ENCODE results near the gene GLB1L.
"Not testable (repeated sequence)": the region's sequence is repeated elsewhere in the genome, so short reads cannot be mapped to it uniquely, and the experiment has no call there.

Gene GLB1L

DNA sequence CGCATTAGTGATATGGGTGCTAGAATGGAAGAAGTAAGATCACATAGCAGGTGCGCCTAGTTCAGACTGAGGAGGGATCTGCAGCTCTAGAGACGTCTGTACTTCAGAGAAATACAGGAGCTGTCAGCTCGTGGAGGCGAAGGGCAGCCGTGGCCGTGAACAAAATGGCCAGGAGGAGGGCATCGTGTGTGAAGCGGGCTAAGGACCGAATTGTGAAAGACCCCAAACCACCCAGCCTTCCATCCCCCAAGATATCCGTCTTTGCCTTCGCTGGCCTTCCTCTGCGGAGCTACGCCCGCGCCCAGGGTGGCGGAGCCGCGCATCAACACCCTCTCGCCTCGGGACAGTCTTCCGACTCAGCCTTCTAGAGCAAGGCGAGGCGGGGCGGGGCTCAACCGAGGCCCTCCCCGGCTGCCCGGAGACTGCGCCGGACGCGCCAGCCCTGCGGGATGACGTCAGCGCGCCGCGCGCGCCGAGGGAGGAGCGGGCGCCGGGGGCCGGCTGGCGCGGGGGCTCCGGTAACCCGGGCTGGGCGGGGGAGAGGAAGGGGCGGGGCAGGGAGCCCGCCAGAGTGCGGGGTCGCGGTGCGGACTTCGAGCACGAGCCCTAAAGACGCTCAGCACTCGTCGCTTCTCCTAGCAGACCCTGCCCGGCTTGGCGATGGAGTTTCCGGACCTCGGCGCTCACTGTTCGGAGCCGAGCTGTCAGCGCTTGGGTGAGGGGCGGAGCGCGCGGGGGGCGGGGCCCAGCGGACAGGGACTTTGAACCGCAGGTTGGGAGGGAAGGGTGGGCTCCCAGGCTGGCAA is 38.7 kb downstream of the GLB1L start, which contains the start of gene ZFAND2B:
Gene ZFAND2B, plus strand, starts transcription at position 455 of the 806 bp plus-strand sequence. Its CDS starts 206 bp downstream, at position 661.
- peak; percentile 83 for DNase-seq (ENCODE audit: low read depth)

DNA sequence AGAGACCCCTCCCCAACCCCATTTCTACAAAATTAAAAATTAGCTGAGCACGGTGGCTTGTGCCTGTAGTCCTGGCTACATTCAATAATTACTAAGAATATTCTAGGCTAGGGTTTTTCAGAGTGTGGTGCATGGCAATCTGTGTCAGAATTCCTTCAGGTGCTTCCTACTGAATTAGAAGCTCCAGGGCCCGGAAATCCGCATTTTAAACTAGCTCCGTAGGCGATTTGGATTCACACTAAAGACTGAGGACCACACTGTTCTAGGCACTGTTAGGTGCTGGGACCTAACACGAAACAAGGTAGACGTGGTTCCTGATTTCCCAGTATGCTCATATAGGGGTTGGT is 39.3 kb downstream of the GLB1L start:
- no peak for DNase-seq (ENCODE audit: low read depth)

DNA sequence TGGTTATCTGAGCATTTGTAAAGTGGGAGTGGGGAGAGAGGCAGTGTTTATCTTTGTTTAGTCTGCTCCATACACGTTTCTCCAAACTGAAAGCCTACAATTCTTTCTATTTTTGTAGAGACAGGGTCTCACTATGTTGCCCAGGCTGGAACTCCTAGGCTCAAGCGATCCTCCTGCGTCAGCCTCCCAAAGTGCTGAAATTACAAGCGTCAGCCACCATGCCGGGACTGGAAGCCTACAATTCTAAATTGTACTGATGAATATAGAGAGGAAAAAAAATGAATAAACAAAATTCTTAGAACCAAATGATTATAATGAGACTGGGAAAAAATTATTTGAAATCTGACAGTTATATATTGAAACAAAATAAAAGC is 40.1 kb downstream of the GLB1L start:
- DNase-seq (ENCODE audit: low read depth) = no peak

DNA sequence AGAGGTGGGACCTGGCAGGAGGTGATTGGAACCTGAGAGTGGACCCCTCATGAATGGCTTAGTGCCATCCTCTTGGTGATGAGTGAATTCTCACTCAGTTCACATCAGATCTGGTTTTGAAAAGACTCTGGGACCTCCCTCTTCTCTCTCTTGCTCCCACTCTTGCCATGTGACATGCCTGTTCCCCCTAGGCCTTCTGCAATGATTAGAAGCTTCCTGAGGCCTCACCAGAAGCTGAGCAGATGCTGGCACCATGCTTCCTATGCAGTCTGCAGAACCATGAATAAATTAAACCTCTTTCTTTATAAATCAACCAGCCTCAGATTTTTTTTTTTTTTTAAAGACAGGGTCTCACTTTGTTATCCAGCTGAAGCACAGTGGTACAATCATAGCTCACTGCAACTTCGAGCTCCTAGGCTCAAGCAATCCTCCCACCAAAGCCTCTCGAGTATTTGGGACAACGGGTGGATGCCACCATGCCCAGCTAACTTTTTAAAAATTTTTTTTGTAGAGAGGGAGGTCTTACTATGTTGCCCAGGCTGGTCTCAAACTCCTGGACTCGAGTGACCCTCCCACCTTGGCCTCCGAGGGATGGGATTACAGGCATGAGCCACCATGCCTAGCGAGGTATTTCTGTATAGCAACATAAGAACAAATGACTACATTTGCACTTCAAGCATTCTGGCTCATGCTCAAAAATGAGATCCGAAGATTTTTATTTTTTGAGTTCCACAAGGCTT is 40.6 kb downstream of the GLB1L start:
- DNase-seq (ENCODE audit: low read depth) = no peak

DNA sequence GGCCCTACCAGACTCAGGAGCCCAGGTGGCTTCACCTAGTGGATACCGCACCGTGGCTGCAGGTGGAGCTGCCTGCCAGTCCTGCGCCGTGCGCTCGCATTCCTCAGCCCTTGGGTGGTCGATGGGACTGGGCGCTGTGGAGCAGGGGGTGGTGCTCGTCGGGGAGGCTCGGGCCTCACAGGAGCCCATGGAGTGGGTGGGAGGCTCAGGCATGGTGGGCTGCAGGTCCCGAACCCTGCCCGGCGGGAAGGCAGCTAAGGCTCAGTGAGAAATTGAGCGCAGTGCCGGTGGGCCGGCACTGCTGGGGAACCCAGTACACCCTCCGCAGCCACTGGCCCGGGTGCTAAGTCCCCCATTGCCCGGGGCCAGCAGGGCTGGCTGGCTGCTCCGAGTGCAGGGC is 43.9 kb downstream of the GLB1L start:
- not testable (repeated sequence) for DNase-seq (ENCODE audit: low read depth)

DNA sequence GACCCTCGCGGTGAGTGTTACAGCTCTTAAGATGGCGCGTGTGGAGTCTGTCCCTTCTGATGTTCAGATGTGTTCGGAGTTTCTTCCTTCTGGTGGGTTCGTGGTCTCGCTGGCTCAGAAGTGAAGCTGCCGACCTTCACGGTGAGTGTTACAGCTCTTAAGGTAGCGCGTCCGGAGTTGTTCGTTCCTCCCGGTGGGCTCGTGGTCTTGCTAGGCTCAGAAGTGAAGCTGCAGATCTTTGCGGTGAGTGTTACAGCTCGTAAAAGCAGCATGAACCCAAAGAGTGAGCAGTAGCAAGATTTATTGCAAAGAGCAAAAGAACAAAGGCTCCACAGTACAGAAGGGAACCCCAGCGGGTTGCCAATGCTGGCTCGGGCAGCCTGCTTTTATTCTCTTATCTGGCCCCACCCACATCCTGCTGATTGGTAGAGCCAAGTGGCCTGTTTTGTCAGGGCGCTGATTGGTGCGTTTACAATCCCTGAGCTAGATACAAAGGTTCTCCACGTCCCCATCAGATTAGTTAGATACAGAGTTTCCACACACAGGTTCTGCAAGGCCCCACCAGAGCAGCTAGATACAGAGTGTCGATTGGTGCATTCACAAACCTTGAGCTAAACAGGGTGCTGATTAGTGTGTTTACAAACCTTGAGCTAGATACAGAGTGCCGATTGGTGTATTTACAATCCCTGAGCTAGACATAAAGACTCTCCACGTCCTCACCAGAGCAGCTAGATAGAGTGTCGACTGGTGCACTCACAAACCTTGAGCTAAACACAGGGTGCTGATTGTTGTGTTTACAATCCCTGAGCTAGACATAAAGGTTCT is 44.5 kb downstream of the GLB1L start:
- not testable (repeated sequence) for DNase-seq (ENCODE audit: low read depth)

DNA sequence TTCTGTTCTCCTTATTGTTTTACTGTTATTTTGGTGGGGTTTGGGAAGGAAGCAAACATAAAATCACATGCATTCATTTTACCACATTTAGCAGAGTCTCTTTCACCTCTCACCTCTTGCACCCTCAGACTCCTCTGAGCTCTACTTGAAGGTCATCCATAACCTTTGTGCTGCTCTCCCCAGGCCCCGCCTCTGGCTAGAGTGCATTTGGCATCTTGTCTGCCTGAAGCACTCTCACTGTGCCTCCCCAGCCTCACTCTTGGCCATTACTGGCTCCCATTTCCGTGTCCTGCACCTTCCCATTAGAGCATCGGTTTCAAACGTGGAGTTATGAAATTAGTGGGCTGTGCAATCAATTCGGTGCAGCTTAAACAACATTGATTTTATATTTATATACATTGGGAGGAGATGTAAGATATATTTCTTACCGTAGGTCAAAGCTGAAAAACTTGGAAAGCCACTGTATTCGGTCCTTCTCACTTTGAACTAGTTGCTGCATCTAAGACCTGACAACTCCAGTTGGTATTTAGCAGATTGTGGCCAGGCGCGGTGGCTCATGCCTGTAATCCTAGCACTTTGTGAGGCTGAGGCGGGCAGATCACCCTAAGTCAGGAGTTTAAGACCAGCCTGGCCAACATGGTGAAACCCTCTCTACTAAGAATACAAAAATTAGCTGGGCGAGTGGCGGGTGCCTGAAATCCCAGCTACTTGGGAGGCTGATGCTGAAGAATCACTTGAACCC is 45.6 kb downstream of the GLB1L start:
- DNase-seq (ENCODE audit: low read depth) = no peak

DNA sequence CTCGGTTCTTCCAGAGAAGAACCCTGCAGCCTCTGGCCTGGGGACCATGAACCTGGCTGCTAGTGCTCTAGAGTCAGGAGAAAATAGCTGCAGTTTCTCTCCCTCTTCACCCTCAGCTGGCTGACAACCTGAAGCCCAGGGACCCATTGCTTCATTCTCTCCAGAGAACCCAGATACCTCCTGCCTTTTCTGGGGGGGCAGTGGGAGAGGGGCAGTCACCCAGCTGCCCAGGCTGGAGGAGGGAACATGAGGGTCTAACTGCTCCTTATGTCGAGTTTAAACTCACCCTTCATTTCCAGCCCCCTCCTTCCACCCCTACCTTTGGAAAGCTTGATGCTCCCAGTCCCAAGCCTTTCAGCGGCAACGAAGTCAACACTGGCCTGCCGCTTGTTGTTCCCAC is 46.3 kb downstream of the GLB1L start:
- DNase-seq (ENCODE audit: low read depth) = no peak

DNA sequence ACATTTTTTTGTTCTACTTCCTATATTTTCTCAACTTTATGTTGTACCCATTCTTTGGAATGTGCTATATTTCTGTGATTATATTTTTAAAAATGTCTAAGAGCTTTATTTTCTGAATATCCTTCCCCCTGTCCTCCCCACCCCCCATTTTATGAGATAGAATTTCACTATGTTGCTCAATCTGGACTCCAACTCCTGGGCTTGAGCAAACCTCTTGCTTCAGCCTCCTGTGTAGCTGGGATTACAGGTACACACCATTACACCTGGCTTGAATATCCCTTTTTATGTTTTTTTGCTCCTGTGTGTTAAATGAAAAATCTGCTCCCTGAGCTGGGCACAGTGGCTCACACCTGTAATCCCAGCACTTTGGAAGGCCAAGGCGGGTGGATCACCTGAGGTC is 47.9 kb downstream of the GLB1L start:
- DNase-seq (ENCODE audit: low read depth) = no peak

DNA sequence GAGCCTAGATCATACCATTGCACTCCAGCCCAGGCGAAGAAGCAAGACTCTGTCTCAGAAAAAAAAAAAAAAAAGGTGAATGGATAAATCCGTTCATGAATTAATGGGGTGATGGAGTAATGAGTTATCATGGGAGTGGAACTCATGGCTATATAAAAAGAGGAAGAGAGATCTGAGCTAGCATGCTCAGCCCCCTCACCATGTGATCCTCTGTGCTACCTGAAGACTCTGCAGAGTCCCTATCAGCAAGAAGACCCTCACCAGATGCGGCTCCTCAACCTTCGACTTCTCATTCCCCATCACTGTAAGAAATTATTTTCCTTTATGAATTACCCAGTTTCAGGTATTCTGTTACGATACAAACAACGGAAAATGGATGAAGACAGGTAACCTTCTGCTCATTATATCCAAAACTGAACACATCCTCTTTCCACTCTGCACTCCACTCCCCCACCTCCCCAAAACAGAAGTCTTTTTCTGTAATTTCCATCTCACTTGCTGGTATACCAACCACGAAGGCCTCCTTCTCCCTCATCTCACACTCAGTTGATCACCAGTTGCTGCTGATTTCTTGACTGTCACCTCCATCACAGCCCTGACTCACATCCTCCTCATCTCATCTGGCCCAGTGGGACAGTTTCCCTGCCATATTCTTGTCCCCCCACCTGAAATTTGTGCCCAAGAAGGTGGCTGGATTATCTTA is 58.3 kb downstream of the GLB1L start:
- DNase-seq (ENCODE audit: low read depth) = no peak

Data from stimulated activated CD8-positive, alpha-beta memory T cell treated with anti-CD3 and anti-CD28 coated beads, Interleukin-15, amount 100 ng/mL, for 1 hour (primary cell).